Renal cortex interstitium (tissue), 3 donors: ENCODE results near the gene PIPOX. TPM values are rescaled to one million over a fixed set of nuclear protein-coding genes. Genes with fewer than 3 reads are reported as not detected.

ENCODE experiments used
- polyA plus RNA-seq, 3 donors: library from polyadenylated mRNA; unstranded; fragments of 120-200 nt; gene quantifications; one replicate each; pipeline ENCODE4 v1.2.1, GENCODE V29; 2013; ENCODE audit not compliant: insufficient read length in 3 of 3

PIPOX gene
- polyA plus RNA-seq, 3 donors: 9.5 to 13.1 (median 10.4) TPM

Other genes starting within 250 kb of the PIPOX start
- gene FAM222B, start 200.4 kb upstream of the PIPOX start, polyA plus RNA-seq: 10 to 100 TPM; 20.8 to 22.0 (median 21.4) TPM
- 10 to 100 TPM; 63.6 to 73.8 (median 66.1) TPM for gene ERAL1, start 188.1 kb upstream of the PIPOX start, polyA plus RNA-seq
- gene FLOT2, start 145.4 kb upstream of the PIPOX start, polyA plus RNA-seq: 10 to 100 TPM; 77.6 to 96.1 (median 91.7) TPM
- gene DHRS13, start 140.1 kb upstream of the PIPOX start, polyA plus RNA-seq: 10 to 100 TPM in 2 of 3 donors, 1 to 10 TPM in 1; 9.7 to 17.9 (median 17.6) TPM
- gene PHF12, start 91.6 kb upstream of the PIPOX start, polyA plus RNA-seq: 10 to 100 TPM; 48.2 to 58.1 (median 51.2) TPM
- under 1 TPM; 0.20 to 0.41 (median 0.23) TPM for gene SEZ6, start 37.1 kb upstream of the PIPOX start, polyA plus RNA-seq
- gene MYO18A, start 137.3 kb downstream of the PIPOX start, polyA plus RNA-seq: 10 to 100 TPM; 34.6 to 47.9 (median 44.4) TPM
- not detected for gene CRYBA1, start 203.7 kb downstream of the PIPOX start, polyA plus RNA-seq